Osteoblast (primary cell): ENCODE data around the gene UGT1A7. TPM values are rescaled to one million over a fixed set of nuclear protein-coding genes. Genes with fewer than 3 reads are reported as not detected.
A peak's percentile ranks its signal among the peaks of the same experiment; 100 is the strongest.

Source experiments
- DNase-seq: peaks from one replicate; pipeline ENCODE4 v3.0.0; 2011; ENCODE audit warnings: low spot score, mixed read lengths; ENCODE audit not compliant: insufficient read length; ENCODE audit errors: missing footprints
- H2AFZ ChIP-seq: 2 replicates; pipeline ENCODE4 v1.6.0; 2011; ENCODE audit warnings: mild to moderate bottlenecking, low read length
- H3K27ac ChIP-seq: 2 replicates; pipeline ENCODE4 v1.5.1; 2011; ENCODE audit warnings: mild to moderate bottlenecking, low read depth, low read length, moderate library complexity
- H3K27me3 ChIP-seq: 2 replicates; pipeline ENCODE4 v1.6.0; 2012; ENCODE audit warnings: mild to moderate bottlenecking, control low read depth, inconsistent platforms, low read length, moderate library complexity; ENCODE audit not compliant: insufficient read depth
- H3K36me3 ChIP-seq: 2 replicates; pipeline ENCODE4 v1.5.1; 2011; ENCODE audit warnings: mild to moderate bottlenecking, low read length, control low read depth, moderate library complexity; ENCODE audit not compliant: insufficient read depth
- H3K4me1 ChIP-seq: 2 replicates; pipeline ENCODE4 v1.5.1; 2011; ENCODE audit warnings: mild to moderate bottlenecking, low read length, control low read depth, moderate library complexity; ENCODE audit not compliant: insufficient read depth
- H3K4me2 ChIP-seq: 2 replicates; pipeline ENCODE4 v1.6.0; 2011; ENCODE audit warnings: mild to moderate bottlenecking, low read length; ENCODE audit not compliant: insufficient read depth
- H3K4me3 ChIP-seq: fragments of 200-600 bp; sonication (generic); 3 replicates; pipeline ENCODE4 v1.5.1; 2012; ENCODE audit warnings: mild to moderate bottlenecking, low read length, inconsistent platforms; ENCODE audit not compliant: insufficient read depth
- H3K79me2 ChIP-seq: 2 replicates; pipeline ENCODE4 v1.6.0; 2012; ENCODE audit warnings: mild to moderate bottlenecking, low read length, control low read depth, inconsistent platforms; ENCODE audit not compliant: insufficient read depth
- H3K9me3 ChIP-seq: 2 replicates; pipeline ENCODE4 v1.5.1; 2011; ENCODE audit warnings: low read depth, low read length, control low read depth
- H4K20me1 ChIP-seq: 2 replicates; pipeline ENCODE4 v1.6.0; 2012; ENCODE audit warnings: mild to moderate bottlenecking, low read length, control low read depth; ENCODE audit not compliant: insufficient read depth
- CTCF ChIP-seq: IDR thresholded peaks from 2 replicates; pipeline ENCODE4 v1.5.1; 2011; ENCODE audit warnings: mild to moderate bottlenecking, low read depth, low read length, moderate library complexity; ENCODE audit errors: extremely low read depth
- total RNA-seq: library from RNA; depleted of rRNA; stranded (reverse); fragments of >200 nt; gene quantifications from 2 replicates; pipeline ENCODE4 v1.2.3, GENCODE V29; 2012

Gene UGT1A7
- total RNA-seq, 1 donor = not detected

- no peaks in the 10 kb centered on the region for H3K36me3 ChIP-seq
- H3K79me2 ChIP-seq = no peaks in the 10 kb centered on the region
- no peak overlapping the region for H2AFZ ChIP-seq
- H3K9me3 ChIP-seq = no peaks in the 10 kb centered on the region
- peak; percentile 74 for DNase-seq
- no peak overlapping the region for H3K27ac ChIP-seq
- H3K4me3 ChIP-seq = no peak overlapping the region
- H3K27me3 ChIP-seq = peaks cover 10% of the 10 kb centered on the region
- TF ChIP-seq CTCF = no peak
- no peaks in the 10 kb centered on the region for H3K4me1 ChIP-seq
- no peaks in the 10 kb centered on the region for H4K20me1 ChIP-seq
- H3K4me2 ChIP-seq = no peak overlapping the region
Measured at GRCh38 chr2:233816771-233817170, 135.1 kb downstream of the UGT1A7 start.

GRCh38 chr2:233817361-233817911 lies 135.7 kb downstream of the UGT1A7 start:
- Histone ChIP-seq H3K27ac (no peak overlapping the region), H3K79me2 (no peaks in the 10 kb centered on the region), H4K20me1 (no peaks in the 10 kb centered on the region), H3K36me3 (no peaks in the 10 kb centered on the region), H3K4me1 (no peaks in the 10 kb centered on the region), H3K9me3 (no peaks in the 10 kb centered on the region), H3K4me2 (no peak overlapping the region), H3K27me3 (peaks cover 10% of the 10 kb centered on the region), H3K4me3 (no peak overlapping the region), H2AFZ (no peak overlapping the region)
- TF ChIP-seq CTCF = no peak
- peak; percentile 76 for DNase-seq

GRCh38 chr2:233817995-233818638 lies 136.4 kb downstream of the UGT1A7 start:
- peak; percentile 53 for DNase-seq
- Histone ChIP-seq H3K9me3 (no peaks in the 10 kb centered on the region), H3K36me3 (no peaks in the 10 kb centered on the region), H3K79me2 (no peaks in the 10 kb centered on the region), H2AFZ (no peak overlapping the region), H3K27ac (no peak overlapping the region), H4K20me1 (no peaks in the 10 kb centered on the region), H3K4me3 (no peak overlapping the region), H3K27me3 (peaks cover 10% of the 10 kb centered on the region), H3K4me1 (no peaks in the 10 kb centered on the region), H3K4me2 (no peak overlapping the region)
- TF ChIP-seq CTCF = no peak
